Measurements from ENCODE around the gene NAGA. TPM values are rescaled to one million over a fixed set of nuclear protein-coding genes. Genes with fewer than 3 reads are reported as not detected.
A peak's percentile ranks its signal among the peaks of the same experiment; 100 is the strongest.
"Not testable (repeated sequence)": the region's sequence is repeated elsewhere in the genome, so short reads cannot be mapped to it uniquely, and the experiment has no call there.

NAGA gene
- polyA plus RNA-seq, 4 donors: 8.7 to 36.8 (median 17.1) TPM

- H3K9me3 ChIP-seq (ENCODE audit: control insufficient read depth in 2 of 2, insufficient read depth in 1 of 2, low read depth in 1 of 2, low read length in 1 of 2): no peaks in the 10 kb centered on the region
- 73 to 81% (median 76%) methylated on average over 14 of the region's 14 CpGs for WGBS, 3 donors
- no peaks in the 10 kb centered on the region for H3K27me3 ChIP-seq (ENCODE audit: control insufficient read depth in 3 of 3, insufficient read depth in 3 of 3, low read length in 3 of 3)
- peak overlapping the region in 2 of 3 donors; percentile 62 to 63 for H3K4me3 ChIP-seq (ENCODE audit: low read depth in 1 of 3, low read length in 3 of 3)
- H3K27ac ChIP-seq (ENCODE audit: low read depth in 1 of 3, low read length in 2 of 3): peak overlapping the region in 2 of 3 donors; percentile 76 to 88
- H3K36me3 ChIP-seq (ENCODE audit: control insufficient read depth in 3 of 3, insufficient read depth in 2 of 3, low read depth in 1 of 3, low read length in 3 of 3): peaks cover 0 to 31% (median 0%) of the 10 kb centered on the region in 3 donors
- peaks cover 2 to 43% (median 8%) of the 10 kb centered on the region in 3 donors for H3K4me1 ChIP-seq (ENCODE audit: control insufficient read depth in 3 of 3, insufficient read depth in 2 of 3, low read depth in 1 of 3, low read length in 2 of 3)
- no peak for FAIRE-seq
- no peak for DNase-seq
Observed at GRCh38 chr22:42073621-42074041, 3.0 kb upstream of the NAGA start.

GRCh38 chr22:42072606-42073330 lies 2.2 kb upstream of the NAGA start:
- DNase-seq: no peak
- H3K9me3 ChIP-seq (ENCODE audit: control insufficient read depth in 2 of 2, insufficient read depth in 1 of 2, low read depth in 1 of 2, low read length in 1 of 2): no peaks in the 10 kb centered on the region
- H3K27ac ChIP-seq (ENCODE audit: low read depth in 1 of 3, low read length in 2 of 3): no peak overlapping the region
- peaks cover 0 to 32% (median 0%) of the 10 kb centered on the region in 3 donors for H3K36me3 ChIP-seq (ENCODE audit: control insufficient read depth in 3 of 3, insufficient read depth in 2 of 3, low read depth in 1 of 3, low read length in 3 of 3)
- H3K4me3 ChIP-seq (ENCODE audit: low read depth in 1 of 3, low read length in 3 of 3): no peak overlapping the region
- WGBS, 3 donors: 85 to 96% (median 91%) methylated on average over 8 of the region's 8 CpGs
- H3K4me1 ChIP-seq (ENCODE audit: control insufficient read depth in 3 of 3, insufficient read depth in 2 of 3, low read depth in 1 of 3, low read length in 2 of 3): peaks cover 0 to 34% (median 3%) of the 10 kb centered on the region in 3 donors
- FAIRE-seq: no peak
- no peaks in the 10 kb centered on the region for H3K27me3 ChIP-seq (ENCODE audit: control insufficient read depth in 3 of 3, insufficient read depth in 3 of 3, low read length in 3 of 3)

GRCh38 chr22:42071508-42071907 lies 896 bp upstream of the NAGA start:
- H3K9me3 ChIP-seq (ENCODE audit: control insufficient read depth in 2 of 2, insufficient read depth in 1 of 2, low read depth in 1 of 2, low read length in 1 of 2); FAIRE-seq; DNase-seq; H3K27me3 ChIP-seq (ENCODE audit: control insufficient read depth in 3 of 3, insufficient read depth in 3 of 3, low read length in 3 of 3): not testable (repeated sequence)
- Histone ChIP-seq H3K27ac (ENCODE audit: low read depth in 1 of 3, low read length in 2 of 3) (peak overlapping the region in 1 of 3 donors; percentile 81), H3K4me1 (ENCODE audit: control insufficient read depth in 3 of 3, insufficient read depth in 2 of 3, low read depth in 1 of 3, low read length in 2 of 3) (peaks cover 0 to 32% (median 3%) of the 10 kb centered on the region in 3 donors), H3K36me3 (ENCODE audit: control insufficient read depth in 3 of 3, insufficient read depth in 2 of 3, low read depth in 1 of 3, low read length in 3 of 3) (peaks cover 0 to 32% (median 7%) of the 10 kb centered on the region in 3 donors), H3K4me3 (ENCODE audit: low read depth in 1 of 3, low read length in 3 of 3) (peak overlapping the region in 1 of 3 donors; percentile 76)
- 53 to 68% (median 59%) methylated on average over 7 of the region's 7 CpGs for WGBS, 3 donors

- H3K27ac ChIP-seq (ENCODE audit: low read depth in 1 of 3, low read length in 2 of 3): peak overlapping the region; percentile 81 to 90 (median 88)
- FAIRE-seq (no peak), DNase-seq (no peak)
- peak overlapping the region; percentile 44 to 76 (median 63) for H3K4me3 ChIP-seq (ENCODE audit: low read depth in 1 of 3, low read length in 3 of 3)
- H3K4me1 ChIP-seq (ENCODE audit: control insufficient read depth in 3 of 3, insufficient read depth in 2 of 3, low read depth in 1 of 3, low read length in 2 of 3): peaks cover 0 to 30% (median 3%) of the 10 kb centered on the region in 3 donors
- WGBS, 3 donors: 20 to 22% (median 22%) methylated on average over 19 of the region's 19 CpGs
- no peaks in the 10 kb centered on the region for H3K27me3 ChIP-seq (ENCODE audit: control insufficient read depth in 3 of 3, insufficient read depth in 3 of 3, low read length in 3 of 3)
- no peaks in the 10 kb centered on the region for H3K9me3 ChIP-seq (ENCODE audit: control insufficient read depth in 2 of 2, insufficient read depth in 1 of 2, low read depth in 1 of 2, low read length in 1 of 2)
- H3K36me3 ChIP-seq (ENCODE audit: control insufficient read depth in 3 of 3, insufficient read depth in 2 of 3, low read depth in 1 of 3, low read length in 3 of 3): peaks cover 0 to 36% (median 7%) of the 10 kb centered on the region in 3 donors
Observed at GRCh38 chr22:42069801-42070516, 653 bp downstream of the NAGA start.

- FAIRE-seq (no peak), DNase-seq (no peak)
- no peak overlapping the region for H3K27ac ChIP-seq (ENCODE audit: low read depth in 1 of 3, low read length in 2 of 3)
- 91 to 94% (median 93%) methylated on average over 4 of the region's 4 CpGs for WGBS, 3 donors
- peaks cover 0 to 20% (median 5%) of the 10 kb centered on the region in 3 donors for H3K4me1 ChIP-seq (ENCODE audit: control insufficient read depth in 3 of 3, insufficient read depth in 2 of 3, low read depth in 1 of 3, low read length in 2 of 3)
- no peak overlapping the region for H3K4me3 ChIP-seq (ENCODE audit: low read depth in 1 of 3, low read length in 3 of 3)
- no peaks in the 10 kb centered on the region for H3K9me3 ChIP-seq (ENCODE audit: control insufficient read depth in 2 of 2, insufficient read depth in 1 of 2, low read depth in 1 of 2, low read length in 1 of 2)
- H3K36me3 ChIP-seq (ENCODE audit: control insufficient read depth in 3 of 3, insufficient read depth in 2 of 3, low read depth in 1 of 3, low read length in 3 of 3): peaks cover 0 to 40% (median 7%) of the 10 kb centered on the region in 3 donors
- no peaks in the 10 kb centered on the region for H3K27me3 ChIP-seq (ENCODE audit: control insufficient read depth in 3 of 3, insufficient read depth in 3 of 3, low read length in 3 of 3)
Observed at GRCh38 chr22:42068291-42068690, 2.3 kb downstream of the NAGA start.

- DNase-seq (no peak), FAIRE-seq (no peak)
- no peak overlapping the region for H3K4me3 ChIP-seq (ENCODE audit: low read depth in 1 of 3, low read length in 3 of 3)
- H3K36me3 ChIP-seq (ENCODE audit: control insufficient read depth in 3 of 3, insufficient read depth in 2 of 3, low read depth in 1 of 3, low read length in 3 of 3): peaks cover 0 to 43% (median 10%) of the 10 kb centered on the region in 3 donors
- WGBS, 3 donors: 90 to 95% (median 95%) methylated on average over 14 of the region's 14 CpGs
- H3K27ac ChIP-seq (ENCODE audit: low read depth in 1 of 3, low read length in 2 of 3): no peak overlapping the region
- H3K4me1 ChIP-seq (ENCODE audit: control insufficient read depth in 3 of 3, insufficient read depth in 2 of 3, low read depth in 1 of 3, low read length in 2 of 3): peaks cover 0 to 20% (median 5%) of the 10 kb centered on the region in 3 donors
- no peaks in the 10 kb centered on the region for H3K9me3 ChIP-seq (ENCODE audit: control insufficient read depth in 2 of 2, insufficient read depth in 1 of 2, low read depth in 1 of 2, low read length in 1 of 2)
- no peaks in the 10 kb centered on the region for H3K27me3 ChIP-seq (ENCODE audit: control insufficient read depth in 3 of 3, insufficient read depth in 3 of 3, low read length in 3 of 3)
Observed at GRCh38 chr22:42067671-42068251, 2.9 kb downstream of the NAGA start.

- Histone ChIP-seq H3K27ac (ENCODE audit: low read depth in 1 of 3, low read length in 2 of 3) (no peak overlapping the region), H3K4me1 (ENCODE audit: control insufficient read depth in 3 of 3, insufficient read depth in 2 of 3, low read depth in 1 of 3, low read length in 2 of 3) (peaks cover 0 to 20% (median 5%) of the 10 kb centered on the region in 3 donors), H3K27me3 (ENCODE audit: control insufficient read depth in 3 of 3, insufficient read depth in 3 of 3, low read length in 3 of 3) (no peaks in the 10 kb centered on the region), H3K36me3 (ENCODE audit: control insufficient read depth in 3 of 3, insufficient read depth in 2 of 3, low read depth in 1 of 3, low read length in 3 of 3) (peaks cover 0 to 52% (median 12%) of the 10 kb centered on the region in 3 donors), H3K4me3 (ENCODE audit: low read depth in 1 of 3, low read length in 3 of 3) (no peak overlapping the region), H3K9me3 (ENCODE audit: control insufficient read depth in 2 of 2, insufficient read depth in 1 of 2, low read depth in 1 of 2, low read length in 1 of 2) (no peaks in the 10 kb centered on the region)
- WGBS, 3 donors: 94 to 98% (median 97%) methylated on average over 10 of the region's 10 CpGs
- DNase-seq (no peak), FAIRE-seq (no peak)
Observed at GRCh38 chr22:42066937-42067336, 3.7 kb downstream of the NAGA start.

GRCh38 chr22:42066126-42066761 lies 4.4 kb downstream of the NAGA start:
- H3K4me1 ChIP-seq (ENCODE audit: control insufficient read depth in 3 of 3, insufficient read depth in 2 of 3, low read depth in 1 of 3, low read length in 2 of 3): peaks cover 0 to 13% (median 5%) of the 10 kb centered on the region in 3 donors
- H3K27me3 ChIP-seq (ENCODE audit: control insufficient read depth in 3 of 3, insufficient read depth in 3 of 3, low read length in 3 of 3): no peaks in the 10 kb centered on the region
- H3K27ac ChIP-seq (ENCODE audit: low read depth in 1 of 3, low read length in 2 of 3): no peak overlapping the region
- peaks cover 3 to 56% (median 14%) of the 10 kb centered on the region in 3 donors for H3K36me3 ChIP-seq (ENCODE audit: control insufficient read depth in 3 of 3, insufficient read depth in 2 of 3, low read depth in 1 of 3, low read length in 3 of 3)
- FAIRE-seq: no peak
- DNase-seq: no peak
- H3K9me3 ChIP-seq (ENCODE audit: control insufficient read depth in 2 of 2, insufficient read depth in 1 of 2, low read depth in 1 of 2, low read length in 1 of 2): no peaks in the 10 kb centered on the region
- H3K4me3 ChIP-seq (ENCODE audit: low read depth in 1 of 3, low read length in 3 of 3): no peak overlapping the region
- WGBS, 3 donors: 96 to 98% (median 97%) methylated on average over 7 of the region's 7 CpGs
